A673 (cell line): ENCODE results near the gene ALDH3B2. TPM values are rescaled to one million over a fixed set of nuclear protein-coding genes. Genes with fewer than 3 reads are reported as not detected.
"Not testable (repeated sequence)": the region's sequence is repeated elsewhere in the genome, so short reads cannot be mapped to it uniquely, and the experiment has no call there.

ENCODE experiments used
- BruUV-seq: library from RNA; stranded (reverse); fragments of 400-500 nt; replicated peaks from 2 replicates; lab custom pipeline; 2021; lab: Mats Ljungman, UMichigan
- CTCF ChIA-PET: fragments of 300-600 bp; sonication (Branson Sonifier 250); formaldehyde crosslinking; loops from one replicate; lab custom pipeline; 2022; ENCODE audit warnings: antibody characterized with exemption; lab: Charles Lee
- POLR2A ChIA-PET: fragments of 300-600 bp; sonication (Branson Sonifier 250); formaldehyde crosslinking; loops from one replicate; lab custom pipeline; 2022; ENCODE audit warnings: antibody characterized with exemption; ENCODE audit not compliant: low non-redundant PET; lab: Charles Lee
- DNase-seq: peaks from one replicate; pipeline ENCODE4 v3.0.0-alpha.2; 2015; ENCODE audit warnings: low spot score
- H3K27ac ChIP-seq: fragments of 200-600 bp; sonication (generic); 2 replicates; pipeline ENCODE4 v1.5.1; 2016; ENCODE audit warnings: mixed run types, low read depth, mild to moderate bottlenecking, mixed read lengths, antibody characterized with exemption, low read length; ENCODE audit not compliant: poor library complexity, severe bottlenecking
- H3K27me3 ChIP-seq: fragments of 200-600 bp; sonication (generic); replicated peaks from 2 replicates; pipeline ENCODE4 v1.6.1; 2017; ENCODE audit warnings: mixed run types, low read depth, mild to moderate bottlenecking, mixed read lengths, antibody characterized with exemption, low read length; ENCODE audit not compliant: insufficient read depth, poor library complexity
- H3K36me3 ChIP-seq: fragments of 200-600 bp; sonication (generic); 2 replicates; pipeline ENCODE4 v1.6.1; 2016; ENCODE audit warnings: mixed run types, mild to moderate bottlenecking, mixed read lengths, antibody characterized with exemption, low read length; ENCODE audit not compliant: insufficient read depth, poor library complexity, severe bottlenecking
- H3K4me1 ChIP-seq: fragments of 200-600 bp; sonication (generic); 2 replicates; pipeline ENCODE4 v1.6.1; 2017; ENCODE audit warnings: mixed run types, mild to moderate bottlenecking, mixed read lengths, antibody characterized with exemption, low read length; ENCODE audit not compliant: insufficient read depth, poor library complexity, severe bottlenecking
- H3K4me3 ChIP-seq: fragments of 200-600 bp; sonication (generic); 2 replicates; pipeline ENCODE4 v1.5.1; 2016; ENCODE audit warnings: low read depth, mixed run types, mild to moderate bottlenecking, mixed read lengths, low read length; ENCODE audit not compliant: poor library complexity, severe bottlenecking
- H3K9me3 ChIP-seq: fragments of 200-600 bp; sonication (generic); 2 replicates; pipeline ENCODE4 v1.6.1; 2016; ENCODE audit warnings: mixed run types, low read depth, mild to moderate bottlenecking, mixed read lengths, antibody characterized with exemption, low read length; ENCODE audit not compliant: poor library complexity, severe bottlenecking
- EZH2 ChIP-seq: fragments of 200-600 bp; sonication (generic); IDR thresholded peaks from 2 replicates; pipeline ENCODE4 v1.6.1; 2017; ENCODE audit warnings: borderline replicate concordance, low read depth, mild to moderate bottlenecking, mixed read lengths, antibody characterized with exemption, low read length; ENCODE audit not compliant: poor library complexity, severe bottlenecking
- intact Hi-C: fragments of 100-400 bp; cut with micrococcal nuclease; formaldehyde crosslinking; loops from one replicate; pipeline ENCODE4 v1.10.0; 2022; ENCODE audit not compliant: unreplicated experiment
- total RNA-seq: library from RNA; stranded (reverse); gene quantifications from 2 replicates; pipeline ENCODE4 v1.2.3, GENCODE V29; 2021
- TF ChIP-seq, protein P1 (sequence below): fragments of 300-800, 200-600 bp; sonication (generic); conservative IDR thresholded peaks from 2 replicates; pipeline ENCODE4 v1.5.1; 2017; ENCODE audit warnings: low read depth, mild to moderate bottlenecking, antibody characterized with exemption, low read length, moderate library complexity, mixed read lengths

ALDH3B2 gene
- total RNA-seq, 1 experiment from 2014 or later, result not detected

DNA sequence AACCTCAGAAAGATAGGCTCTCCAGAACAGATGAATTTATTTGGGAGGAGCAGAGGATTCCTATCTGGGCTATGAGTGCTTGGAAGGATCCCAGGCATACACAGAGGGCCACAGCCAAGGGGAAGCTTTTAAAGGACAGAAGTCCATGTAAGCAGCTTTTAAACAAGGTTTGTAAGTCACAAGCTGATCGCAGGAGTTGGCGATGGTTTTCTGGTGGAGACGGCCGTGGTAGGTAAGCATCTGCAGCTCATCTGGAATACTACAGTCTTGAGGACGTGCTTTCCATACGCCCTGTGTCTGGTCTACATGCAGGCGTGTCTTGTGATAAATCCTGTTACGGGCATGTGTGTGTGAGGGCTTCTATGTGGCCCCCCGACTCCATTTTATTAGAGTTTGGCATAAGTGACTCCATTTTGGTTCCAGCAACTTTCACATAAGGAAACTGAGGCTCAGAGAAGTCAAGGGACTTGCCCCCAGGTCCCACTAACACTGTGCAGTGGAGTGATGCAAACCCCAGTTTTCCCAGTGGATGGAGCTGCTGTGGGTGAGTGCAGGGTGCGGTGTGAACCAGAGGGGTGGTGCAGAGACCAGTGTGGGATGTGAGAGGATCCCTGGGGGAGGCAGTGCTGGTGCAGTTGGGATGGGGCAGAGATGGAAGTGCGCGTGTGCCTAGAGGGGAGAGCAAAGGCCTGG, 12.1 kb downstream of the ALDH3B2 start:
- no peak overlapping the region for H3K27ac ChIP-seq
- TF ChIP-seq, protein P1, sequence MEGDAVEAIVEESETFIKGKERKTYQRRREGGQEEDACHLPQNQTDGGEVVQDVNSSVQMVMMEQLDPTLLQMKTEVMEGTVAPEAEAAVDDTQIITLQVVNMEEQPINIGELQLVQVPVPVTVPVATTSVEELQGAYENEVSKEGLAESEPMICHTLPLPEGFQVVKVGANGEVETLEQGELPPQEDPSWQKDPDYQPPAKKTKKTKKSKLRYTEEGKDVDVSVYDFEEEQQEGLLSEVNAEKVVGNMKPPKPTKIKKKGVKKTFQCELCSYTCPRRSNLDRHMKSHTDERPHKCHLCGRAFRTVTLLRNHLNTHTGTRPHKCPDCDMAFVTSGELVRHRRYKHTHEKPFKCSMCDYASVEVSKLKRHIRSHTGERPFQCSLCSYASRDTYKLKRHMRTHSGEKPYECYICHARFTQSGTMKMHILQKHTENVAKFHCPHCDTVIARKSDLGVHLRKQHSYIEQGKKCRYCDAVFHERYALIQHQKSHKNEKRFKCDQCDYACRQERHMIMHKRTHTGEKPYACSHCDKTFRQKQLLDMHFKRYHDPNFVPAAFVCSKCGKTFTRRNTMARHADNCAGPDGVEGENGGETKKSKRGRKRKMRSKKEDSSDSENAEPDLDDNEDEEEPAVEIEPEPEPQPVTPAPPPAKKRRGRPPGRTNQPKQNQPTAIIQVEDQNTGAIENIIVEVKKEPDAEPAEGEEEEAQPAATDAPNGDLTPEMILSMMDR, result no peak
- TF ChIP-seq EZH2, result no peak
- intact Hi-C loops, result no loop called here
- H3K4me1 ChIP-seq, result no peaks in the 10 kb centered on the region
- no peaks in the 10 kb centered on the region for H3K36me3 ChIP-seq
- BruUV-seq, result no TSS peak
- H3K9me3 ChIP-seq, result no peaks in the 10 kb centered on the region
- H3K4me3 ChIP-seq, result no peak overlapping the region
- H3K27me3 ChIP-seq, result no peaks in the 10 kb centered on the region
- DNase-seq, result no peak
- CTCF ChIA-PET, result no interaction called here
- POLR2A ChIA-PET, result no interaction called here

DNA sequence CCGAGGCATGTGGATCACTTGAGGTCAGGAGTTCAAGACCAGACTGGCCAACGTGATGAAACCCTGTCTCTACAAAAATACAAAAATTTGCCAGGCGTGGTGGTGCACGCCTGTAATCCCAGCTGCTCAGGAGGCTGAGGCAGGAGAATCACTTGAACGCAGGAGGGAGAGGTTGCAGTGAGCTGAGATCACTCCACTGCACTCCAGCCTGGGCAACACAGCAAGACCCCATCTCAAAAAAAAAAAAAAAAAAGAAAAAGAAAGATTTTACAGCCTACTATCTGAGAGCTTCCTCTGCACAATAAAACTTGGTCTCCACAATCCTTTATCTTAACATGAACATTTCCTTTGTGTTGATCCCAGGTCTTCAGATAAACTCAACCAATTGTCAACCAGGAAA, 13.7 kb downstream of the ALDH3B2 start:
- intact Hi-C loops, DNase-seq, H3K27ac ChIP-seq, H3K36me3 ChIP-seq, H3K4me1 ChIP-seq, H3K4me3 ChIP-seq, BruUV-seq, H3K27me3 ChIP-seq, H3K9me3 ChIP-seq: not testable (repeated sequence)
- POLR2A ChIA-PET, result interaction anchor here (0.6 kb wide), 1 partner anchor 112 kb away, joined by 4 read pairs; no protein-coding TSS in a partner anchor
- CTCF ChIA-PET, result interaction anchor here (0.6 kb wide), 1 partner anchor 286 kb away, joined by 4 read pairs; no protein-coding TSS in a partner anchor

DNA sequence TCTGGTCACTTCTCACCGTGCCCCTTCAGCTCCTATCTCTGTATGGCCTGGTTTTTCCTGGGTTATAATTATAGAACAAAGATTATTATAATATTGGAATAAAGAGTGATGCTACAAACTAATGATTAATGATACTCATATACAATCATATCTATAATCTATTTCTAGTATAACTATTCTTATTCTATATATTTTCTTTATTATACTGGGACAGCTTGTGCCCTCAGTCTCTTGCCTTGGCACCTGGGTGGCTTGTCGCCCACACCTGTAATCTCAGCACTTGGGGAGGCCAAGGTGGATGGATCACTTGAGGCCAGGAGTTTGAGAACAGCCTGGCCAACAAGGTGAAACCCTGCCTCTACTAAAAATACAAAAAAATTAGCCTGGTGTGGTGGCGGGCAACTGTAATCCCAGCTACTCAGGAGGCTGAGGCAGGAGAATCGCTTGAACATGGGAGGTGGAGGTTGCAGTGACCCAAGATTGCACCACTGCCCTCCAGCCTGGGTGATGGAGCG, 14.7 kb downstream of the ALDH3B2 start:
- DNase-seq, POLR2A ChIA-PET, H3K27ac ChIP-seq, H3K4me3 ChIP-seq, H3K27me3 ChIP-seq, BruUV-seq, H3K4me1 ChIP-seq, intact Hi-C loops, H3K36me3 ChIP-seq: not testable (repeated sequence)
- peaks cover 12% of the 10 kb centered on the region for H3K9me3 ChIP-seq
- CTCF ChIA-PET, result interaction anchor here (0.7 kb wide), 1 partner anchor 30 kb away, joined by 4 read pairs; the partner anchor contains the start of gene NUDT8

DNA sequence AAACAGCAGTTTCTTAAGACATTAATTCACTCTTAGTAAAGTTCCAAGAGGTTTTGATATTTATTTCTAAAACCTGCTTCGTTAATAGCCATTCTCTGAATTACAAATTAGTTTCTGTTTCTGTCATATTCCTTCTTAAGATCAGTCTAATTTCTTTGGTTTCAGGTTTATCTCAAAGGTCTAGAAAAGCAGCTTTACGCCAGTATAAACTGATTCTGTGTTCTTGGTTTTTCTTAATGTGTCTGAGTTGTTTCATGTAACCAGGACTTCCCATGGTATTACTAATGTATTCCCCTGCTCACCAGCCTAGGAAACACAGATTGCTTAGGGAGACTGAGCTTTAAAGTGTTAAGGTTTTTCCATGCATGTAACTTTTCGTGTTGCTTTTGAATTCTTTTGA, 17.1 kb downstream of the ALDH3B2 start:
- no peak overlapping the region for H3K27ac ChIP-seq
- no TSS peak for BruUV-seq
- CTCF ChIA-PET, result no interaction called here
- POLR2A ChIA-PET, result no interaction called here
- peaks cover 12% of the 10 kb centered on the region for H3K9me3 ChIP-seq
- no peaks in the 10 kb centered on the region for H3K27me3 ChIP-seq
- DNase-seq, result no peak
- no peaks in the 10 kb centered on the region for H3K36me3 ChIP-seq
- TF ChIP-seq, protein P1, result no peak
- TF ChIP-seq EZH2, result no peak
- intact Hi-C loops, result no loop called here
- no peaks in the 10 kb centered on the region for H3K4me1 ChIP-seq
- H3K4me3 ChIP-seq, result no peak overlapping the region
